CD4-positive, alpha-beta T cell treated with Interleukin-12 subunit alpha and Interleukin-12 subunit beta, for 1 hour (primary cell): Measurements from ENCODE around the gene NME3.

Source experiments
- DNase-seq: peaks from one replicate; pipeline ENCODE4 v3.0.0-alpha.2; 2020

Gene NME3

GRCh38 chr16:1768061-1768766 lies 3.1 kb downstream of the NME3 start:
- DNase-seq = no peak

GRCh38 chr16:1767116-1767994 lies 4.0 kb downstream of the NME3 start:
- no peak for DNase-seq

- no peak for DNase-seq
Observed at GRCh38 chr16:1766701-1767100, 4.6 kb downstream of the NME3 start.

DNA sequence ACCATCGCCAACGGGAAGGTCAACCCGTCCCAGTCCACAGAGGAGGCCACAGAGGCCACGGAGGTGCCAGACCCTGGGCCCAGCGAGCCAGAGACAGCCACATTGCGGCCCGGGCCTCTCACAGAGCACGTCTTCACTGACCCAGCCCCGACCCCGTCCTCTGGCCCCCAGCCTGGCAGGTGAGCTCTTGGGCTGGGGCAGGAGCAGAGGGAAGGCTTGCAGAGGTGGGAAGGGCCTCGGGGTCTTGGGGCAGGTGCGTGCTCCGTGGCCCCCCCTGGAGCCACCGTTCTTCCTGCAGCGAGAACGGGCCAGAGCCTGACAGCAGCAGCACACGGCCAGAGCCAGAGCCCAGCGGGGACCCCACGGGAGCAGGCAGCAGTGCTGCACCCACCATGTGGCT lies 5.1 kb downstream of the NME3 start:
- DNase-seq = no peak

- DNase-seq = no peak
Observed at GRCh38 chr16:1765826-1766225, 5.5 kb downstream of the NME3 start.

DNA sequence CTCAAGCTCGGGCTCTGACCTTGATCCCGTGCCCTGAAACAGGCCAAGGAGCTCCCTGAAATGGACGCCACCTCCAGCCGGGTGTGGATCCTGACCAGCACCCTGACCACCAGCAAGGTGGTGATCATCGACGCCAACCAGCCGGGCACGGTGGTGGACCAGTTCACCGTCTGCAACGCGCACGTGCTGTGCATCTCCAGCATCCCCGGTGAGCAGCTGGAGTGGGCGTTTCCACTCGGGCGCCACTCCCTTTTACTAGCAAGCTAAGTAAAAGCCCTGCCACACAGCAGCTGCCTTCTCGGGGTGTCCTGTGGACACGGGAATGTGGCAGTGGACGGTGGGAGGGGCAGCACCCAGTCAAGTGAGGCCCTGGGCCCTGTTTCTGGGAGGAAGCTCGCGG lies 6.4 kb downstream of the NME3 start:
- DNase-seq = no peak

DNA sequence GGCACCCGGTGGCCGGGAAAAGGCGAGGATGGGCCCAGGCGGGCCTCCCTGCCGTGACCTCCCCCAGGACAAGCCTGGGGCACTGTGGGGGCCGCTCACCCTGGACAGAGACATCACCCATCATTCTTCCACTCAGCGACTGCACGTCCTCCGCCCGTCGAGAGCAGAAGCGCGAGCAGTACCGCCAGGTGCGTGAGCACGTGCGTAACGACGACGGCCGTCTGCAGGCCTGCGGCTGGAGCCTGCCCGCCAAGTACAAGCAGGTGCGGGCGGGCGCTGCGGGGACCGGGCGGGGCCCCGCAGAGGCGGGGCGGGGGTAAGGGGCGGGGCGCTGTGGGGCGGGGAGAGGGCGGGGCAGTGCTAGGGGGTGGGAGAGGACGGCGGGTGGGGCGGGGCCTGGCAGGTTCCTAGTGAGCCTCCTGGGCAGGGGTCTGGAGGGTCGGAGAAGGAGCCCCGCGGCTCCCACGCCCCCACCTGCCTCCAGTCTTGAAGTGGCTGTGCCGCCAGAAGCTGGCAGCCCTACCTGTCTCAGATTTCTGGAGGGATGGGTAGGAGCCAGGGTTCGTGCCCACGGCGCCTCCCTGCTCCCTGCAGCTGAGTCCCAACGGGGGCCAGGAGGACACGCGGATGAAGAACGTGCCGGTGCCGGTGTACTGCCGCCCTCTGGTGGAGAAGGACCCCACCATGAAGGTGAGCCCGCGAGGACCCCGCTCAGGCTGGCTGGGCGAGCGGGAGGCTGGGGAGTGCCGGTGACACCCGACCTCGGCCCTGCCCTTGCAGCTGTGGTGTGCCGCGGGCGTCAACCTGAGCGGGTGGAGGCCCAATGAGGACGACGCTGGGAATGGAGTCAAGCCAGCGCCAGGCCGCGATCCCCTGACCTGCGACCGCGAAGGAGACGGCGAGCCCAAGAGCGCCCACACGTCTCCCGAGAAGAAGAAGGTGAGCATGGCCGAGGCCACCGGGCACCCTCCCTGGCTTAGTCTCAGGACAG lies 7.5 kb downstream of the NME3 start:
- no peak for DNase-seq

DNA sequence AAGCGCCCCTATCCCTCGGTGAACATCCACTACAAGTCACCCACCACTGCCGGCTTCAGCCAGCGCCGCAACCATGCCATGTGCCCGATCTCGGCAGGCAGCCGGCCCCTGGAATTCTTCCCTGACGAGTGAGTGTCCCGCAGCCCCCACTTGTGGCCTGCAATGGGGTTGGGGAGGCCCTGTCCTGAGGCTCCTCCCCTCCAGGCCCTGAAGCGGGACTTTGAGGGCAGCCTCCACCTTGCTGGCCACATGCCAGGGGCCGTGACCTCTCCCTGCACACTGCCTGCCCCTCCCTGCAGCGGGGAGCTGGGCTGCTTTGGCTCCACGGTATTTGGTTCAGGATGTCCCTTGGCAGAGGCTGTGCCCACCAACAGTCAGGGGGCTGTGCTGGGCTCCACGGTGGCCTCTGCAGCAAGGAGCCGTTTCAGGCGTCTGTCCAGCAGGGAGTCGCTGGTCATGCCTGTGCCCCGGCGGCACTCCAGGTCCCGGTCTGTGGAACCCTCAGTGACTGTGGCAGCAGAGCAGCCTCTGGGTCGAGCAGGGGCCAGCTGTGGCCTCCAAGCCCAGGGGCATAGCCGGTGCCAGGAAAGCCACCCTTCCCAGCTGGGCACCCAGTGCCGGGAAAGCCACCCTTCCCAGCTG lies 8.3 kb downstream of the NME3 start:
- DNase-seq = no peak

DNA sequence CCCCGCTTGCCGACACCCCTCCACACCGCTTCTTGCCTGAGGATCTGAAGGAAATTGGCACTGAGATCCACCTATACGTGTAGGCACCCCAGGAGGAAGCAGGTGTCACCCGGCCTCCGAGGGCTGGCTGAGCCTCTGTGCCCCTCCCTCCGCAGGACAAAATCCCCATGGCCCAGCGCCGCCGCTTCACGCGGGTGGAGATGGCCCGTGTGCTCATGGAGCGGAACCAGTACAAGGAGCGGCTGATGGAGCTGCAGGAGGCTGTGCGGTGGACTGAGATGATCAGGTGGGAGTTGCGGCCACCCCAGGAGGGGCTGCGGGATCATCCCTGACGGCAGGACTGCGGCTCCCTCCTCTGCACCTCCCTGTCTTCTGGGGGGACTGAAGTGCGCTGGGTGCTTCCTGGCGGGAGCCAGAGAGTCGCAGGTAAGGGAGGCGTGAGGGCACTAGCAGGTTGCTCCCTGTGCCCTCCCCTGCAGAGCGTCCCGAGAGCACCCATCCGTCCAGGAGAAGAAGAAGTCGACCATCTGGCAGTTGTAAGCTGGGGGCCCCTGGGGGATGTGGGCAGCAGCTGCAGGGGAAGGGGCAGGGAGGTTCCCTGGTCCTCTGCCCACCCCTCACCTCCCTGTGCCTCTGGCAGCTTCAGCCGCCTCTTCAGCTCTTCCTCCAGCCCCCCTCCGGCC lies 9.0 kb downstream of the NME3 start:
- no peak for DNase-seq

DNA sequence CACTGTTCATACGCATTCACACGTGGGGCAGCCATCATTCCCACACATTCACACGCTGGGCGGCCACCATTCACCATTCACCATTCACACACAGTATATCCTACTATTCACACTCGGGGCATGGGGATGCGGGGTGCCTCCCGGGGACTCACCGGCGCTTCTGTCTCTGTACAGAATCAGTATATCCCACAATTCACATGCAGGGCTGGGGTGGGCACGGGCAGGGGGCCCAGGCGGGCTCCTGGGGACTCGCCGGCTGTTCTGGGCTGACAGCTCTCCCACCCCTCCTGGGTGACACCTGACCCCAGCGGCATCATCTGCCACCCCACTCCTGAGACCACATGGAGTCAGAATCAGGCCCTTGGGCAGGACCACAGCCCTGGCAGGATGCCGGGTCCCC lies 9.6 kb downstream of the NME3 start:
- no peak for DNase-seq

DNA sequence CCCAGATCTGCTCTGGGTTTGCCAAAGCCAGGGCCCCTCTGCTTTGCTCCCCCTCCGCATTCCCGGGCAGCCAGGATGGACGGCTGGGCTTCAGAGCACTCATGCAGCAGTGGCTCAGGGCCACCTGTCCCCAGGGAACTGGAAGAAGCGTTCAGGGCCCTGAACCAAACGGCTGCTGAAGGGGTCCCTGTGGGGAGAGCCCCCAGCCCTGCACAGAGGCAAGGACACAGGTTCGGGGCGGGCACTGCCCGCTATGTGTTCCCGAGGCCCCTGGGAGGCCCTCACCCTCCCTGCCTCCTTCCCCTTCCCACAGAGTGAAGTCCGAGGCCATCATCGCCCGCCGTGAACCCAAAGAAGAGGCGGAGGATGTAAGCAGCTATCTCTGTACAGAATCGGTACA lies 10.4 kb downstream of the NME3 start:
- no peak for DNase-seq

DNA sequence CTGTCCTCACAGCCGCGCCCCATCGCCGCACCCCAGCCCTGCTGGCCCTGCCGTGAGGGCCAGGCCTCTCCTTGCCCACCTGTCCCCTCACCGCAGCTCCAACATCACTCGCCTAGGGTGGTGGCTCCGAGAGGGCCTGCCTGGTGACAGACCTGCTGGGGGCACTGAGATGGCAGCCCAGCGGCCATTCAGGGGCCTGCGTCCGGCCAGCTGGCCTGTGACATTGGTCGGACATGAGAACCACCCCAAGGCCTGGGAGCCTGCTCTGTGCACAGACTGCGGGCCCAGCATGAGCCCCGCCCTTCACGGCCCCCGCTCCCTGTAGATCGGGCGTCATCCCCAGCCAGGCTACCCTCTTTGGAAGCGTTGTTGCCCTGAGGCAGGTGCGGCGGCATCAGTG lies 11.8 kb downstream of the NME3 start:
- no peak for DNase-seq

GRCh38 chr16:1758923-1759322 lies 12.4 kb downstream of the NME3 start:
- DNase-seq = no peak

DNA sequence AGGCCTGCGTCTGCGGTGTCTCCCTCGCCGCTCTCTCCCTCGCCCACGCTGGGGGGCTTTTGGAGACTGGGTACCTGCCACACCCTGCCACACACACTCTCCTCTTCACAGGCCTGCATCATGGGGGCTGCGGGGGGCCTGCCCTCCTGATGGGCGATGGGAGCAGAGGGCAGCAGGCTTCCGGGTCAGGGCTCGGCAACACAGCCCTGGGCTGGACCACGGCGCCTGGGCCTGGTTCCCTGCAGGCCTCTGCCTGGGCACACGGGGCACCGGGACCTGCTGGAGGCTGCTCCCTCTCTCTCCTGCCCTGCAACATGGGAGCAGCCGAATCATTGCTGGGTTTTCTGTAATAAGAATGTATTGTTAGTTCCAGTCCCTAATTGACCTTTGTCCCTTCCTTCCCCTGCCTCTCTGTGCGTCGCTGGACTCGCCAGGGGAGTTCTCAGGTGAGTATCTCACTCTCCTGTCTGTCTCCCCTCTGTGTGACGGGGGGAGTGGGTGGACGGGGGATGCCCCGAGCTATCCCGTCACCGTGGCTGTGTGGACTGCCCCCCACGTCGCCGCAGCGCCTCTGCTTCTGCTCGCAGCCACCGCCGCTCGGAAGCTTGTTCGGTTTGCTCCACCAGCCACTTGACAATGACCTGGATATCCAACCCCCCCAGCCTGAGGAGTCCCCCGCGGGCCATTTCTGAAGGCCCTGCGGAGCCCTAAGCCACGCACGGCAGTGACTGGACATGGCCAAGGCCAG lies 13.5 kb downstream of the NME3 start:
- DNase-seq = no peak

GRCh38 chr16:1754204-1754603 lies 17.1 kb downstream of the NME3 start:
- DNase-seq = no peak

- DNase-seq = no peak
Observed at GRCh38 chr16:1752853-1753252, 18.5 kb downstream of the NME3 start.

GRCh38 chr16:1751946-1752345 lies 19.4 kb downstream of the NME3 start:
- DNase-seq = no peak

GRCh38 chr16:1749152-1750117 lies 21.9 kb downstream of the NME3 start:
- DNase-seq = no peak

DNA sequence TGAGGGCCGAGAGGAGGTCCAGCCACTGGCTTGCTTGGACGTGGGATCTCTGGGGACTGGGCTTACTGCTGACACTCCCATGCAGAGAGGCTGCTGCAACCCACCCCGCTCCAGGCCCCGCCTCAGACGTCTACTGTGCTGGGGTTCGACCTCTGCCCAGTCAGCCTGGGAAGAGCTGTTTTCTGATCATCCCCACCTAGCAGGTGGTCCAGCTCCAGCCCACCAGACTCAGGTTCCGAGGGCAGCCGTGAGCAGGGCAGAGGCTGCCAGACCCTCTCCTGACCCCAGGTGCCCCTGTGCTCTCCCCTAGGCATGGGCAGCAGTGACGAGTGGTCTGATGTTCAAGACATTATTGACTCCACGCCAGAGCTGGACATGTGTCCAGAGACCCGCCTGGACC lies 23.4 kb downstream of the NME3 start:
- DNase-seq = no peak

GRCh38 chr16:1746693-1747195 lies 24.6 kb downstream of the NME3 start:
- no peak for DNase-seq
